ENCODE results near the gene GPI. TPM values are rescaled to one million over a fixed set of nuclear protein-coding genes. Genes with fewer than 3 reads are reported as not detected.

Gene GPI
- total RNA-seq, 1 donor from 2014 or later: 125 TPM

DNA sequence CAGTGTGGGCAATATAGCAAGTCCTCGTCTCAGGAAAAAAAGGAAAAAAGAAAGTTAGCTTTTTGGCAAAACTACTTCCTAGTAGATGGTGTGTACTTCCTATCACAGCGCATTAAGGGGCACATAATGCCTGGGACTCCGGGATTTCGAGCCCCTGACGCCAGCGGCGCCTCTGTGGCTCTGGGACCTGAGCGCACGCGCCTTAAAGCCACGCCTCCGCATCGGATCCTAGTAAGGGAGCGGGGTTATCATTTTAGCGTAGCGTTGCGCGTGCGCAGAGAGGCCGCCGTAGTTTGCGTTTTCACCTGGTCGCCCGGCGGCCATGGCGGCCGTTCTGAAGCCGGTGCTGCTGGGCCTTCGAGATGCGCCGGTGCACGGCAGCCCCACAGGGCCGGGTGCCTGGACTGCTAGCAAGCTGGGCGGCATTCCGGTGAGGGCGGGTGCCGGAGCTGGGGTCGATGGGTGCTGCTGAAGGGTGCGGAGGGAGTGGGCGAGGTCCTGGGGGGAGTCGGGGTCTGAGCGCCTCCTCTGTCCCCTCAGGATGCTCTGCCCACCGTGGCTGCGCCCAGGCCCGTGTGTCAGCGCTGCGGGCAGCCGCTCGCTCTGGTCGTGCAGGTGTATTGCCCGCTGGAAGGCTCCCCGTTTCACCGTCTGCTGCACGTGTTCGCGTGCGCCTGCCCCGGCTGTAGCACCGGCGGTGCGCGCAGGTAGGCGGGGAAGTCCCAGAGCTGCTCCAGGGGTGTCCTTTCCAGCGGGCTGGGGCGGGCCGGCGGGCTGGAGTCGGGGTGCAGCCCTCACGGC is 39.3 kb downstream of the GPI start, which contains the start of gene PDCD2L:
TSS of gene PDCD2L (plus strand) at position 291 of the 801 bp plus-strand sequence. CDS start at position 323, 32 bp downstream.
- peak; percentile 91 for DNase-seq (ENCODE audit: low spot score)

DNA sequence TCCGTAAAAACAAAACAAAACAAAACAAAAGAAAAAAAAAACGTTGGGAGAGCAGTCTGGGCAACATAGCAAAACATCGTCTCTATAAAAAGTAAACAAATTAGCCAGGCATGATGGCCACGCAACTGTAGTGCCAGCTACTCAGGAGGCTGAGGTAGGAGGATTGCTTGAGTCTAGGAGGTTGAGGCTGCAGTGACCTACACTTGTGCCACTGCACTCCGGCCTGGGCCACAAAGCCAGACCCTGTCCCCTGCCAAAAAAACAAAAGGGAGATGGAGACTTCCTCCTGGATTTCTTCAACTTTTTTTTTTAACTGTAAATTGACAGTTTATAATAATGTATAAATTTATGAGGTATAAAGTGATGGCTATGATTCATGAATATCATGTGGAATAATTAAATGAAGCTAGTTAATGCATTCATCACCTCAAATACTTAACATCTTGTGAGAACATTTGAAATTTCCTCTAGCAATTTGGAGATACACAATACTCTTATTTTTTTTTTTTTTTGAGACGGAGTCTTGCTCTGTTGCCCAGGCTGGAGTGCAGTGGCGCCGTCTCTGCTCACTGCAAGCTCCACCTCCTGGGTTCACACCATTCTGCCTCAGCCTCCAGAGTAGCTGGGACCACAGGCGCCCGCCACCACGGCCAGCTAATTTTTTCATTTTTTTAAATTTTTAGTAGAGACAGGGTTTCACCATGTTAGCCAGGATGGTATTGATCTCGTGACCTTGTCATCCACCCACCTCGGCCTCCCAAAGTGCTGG is 41.1 kb downstream of the GPI start:
- no peak for DNase-seq (ENCODE audit: low spot score)

DNA sequence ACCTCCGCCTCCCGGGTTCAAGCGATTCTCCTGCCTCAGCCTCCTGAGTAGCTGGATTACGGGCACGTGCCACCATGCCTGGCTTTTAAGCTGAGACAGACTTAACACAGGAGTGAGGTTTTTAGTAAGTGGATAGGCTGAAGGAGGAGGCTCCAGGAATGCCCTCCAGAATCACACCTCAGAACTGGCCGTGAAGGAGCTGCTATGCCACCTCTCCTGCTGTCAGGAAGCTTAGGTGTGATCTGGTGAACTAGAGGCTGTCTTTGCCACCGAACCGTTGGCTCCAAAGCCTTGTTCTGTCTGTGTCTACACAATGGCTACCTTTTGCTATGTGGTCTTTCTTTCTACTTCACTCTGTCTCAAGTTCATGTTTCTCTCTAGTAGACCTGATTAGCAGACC is 43.4 kb downstream of the GPI start:
- no peak for DNase-seq (ENCODE audit: low spot score)

DNA sequence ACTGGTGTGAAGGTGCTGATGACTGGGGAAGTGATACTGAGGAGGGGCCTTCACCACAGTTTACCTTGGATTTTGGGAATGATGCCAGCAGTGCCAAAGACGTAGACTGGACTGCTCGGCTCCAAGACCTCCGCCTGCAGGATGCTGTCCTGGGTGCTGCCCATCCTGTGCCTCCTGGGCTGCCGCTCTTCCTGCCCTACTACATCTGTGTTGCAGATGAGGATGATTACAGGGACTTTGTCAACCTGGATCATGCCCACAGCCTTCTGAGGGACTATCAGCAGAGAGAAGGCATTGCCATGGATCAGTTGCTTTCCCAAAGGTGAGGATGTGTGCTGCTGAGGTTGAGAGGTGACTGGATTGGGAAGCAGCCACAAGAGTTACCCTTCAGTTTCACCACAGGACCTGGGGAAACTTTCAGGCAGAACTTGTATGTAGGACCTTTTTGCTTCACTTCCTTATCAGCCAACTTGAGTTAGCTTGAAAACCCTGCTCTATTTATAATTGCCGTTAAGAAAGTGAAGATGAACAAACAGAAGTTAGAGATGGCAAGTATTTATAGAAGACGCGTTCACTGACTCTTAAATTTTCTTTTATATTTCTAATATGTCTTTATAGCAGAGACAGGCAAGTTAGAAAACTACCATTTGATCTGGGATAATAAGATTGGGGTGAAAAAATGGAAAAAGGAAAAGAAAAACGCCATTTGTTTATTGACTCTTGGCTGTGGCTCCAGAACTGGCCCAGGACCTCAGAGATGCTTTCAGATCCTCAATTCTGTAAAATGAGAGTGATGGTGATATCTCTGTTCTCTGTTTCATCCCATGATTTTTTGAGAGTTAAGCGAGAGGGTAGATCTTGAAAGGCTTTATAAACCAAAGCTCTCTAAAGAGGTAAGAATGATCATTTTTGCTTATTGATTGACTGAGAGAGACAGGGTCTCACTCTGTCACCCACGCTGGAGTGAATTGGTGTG is 44.5 kb downstream of the GPI start:
- DNase-seq (ENCODE audit: low spot score): no peak

DNA sequence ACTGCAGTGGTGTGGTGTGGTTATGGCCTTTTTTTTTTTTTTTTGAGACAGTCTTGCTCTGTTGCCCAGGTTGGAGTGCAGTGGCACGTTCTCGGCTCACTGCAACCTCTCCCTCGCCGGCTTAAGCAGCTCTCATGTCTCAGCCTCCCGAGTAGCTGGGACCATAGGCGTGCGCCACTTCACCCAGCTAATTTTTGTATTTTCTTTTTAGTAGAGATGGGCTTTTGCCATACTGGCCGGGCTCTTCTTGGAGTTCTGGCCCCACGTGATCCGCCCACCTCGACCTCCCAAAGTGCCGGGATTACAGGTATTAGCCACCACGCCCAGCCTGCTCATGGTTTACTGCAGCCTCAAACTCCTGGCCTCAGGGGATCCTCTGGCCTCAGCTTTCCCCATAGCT is 46.2 kb downstream of the GPI start:
- no peak for DNase-seq (ENCODE audit: low spot score)

DNA sequence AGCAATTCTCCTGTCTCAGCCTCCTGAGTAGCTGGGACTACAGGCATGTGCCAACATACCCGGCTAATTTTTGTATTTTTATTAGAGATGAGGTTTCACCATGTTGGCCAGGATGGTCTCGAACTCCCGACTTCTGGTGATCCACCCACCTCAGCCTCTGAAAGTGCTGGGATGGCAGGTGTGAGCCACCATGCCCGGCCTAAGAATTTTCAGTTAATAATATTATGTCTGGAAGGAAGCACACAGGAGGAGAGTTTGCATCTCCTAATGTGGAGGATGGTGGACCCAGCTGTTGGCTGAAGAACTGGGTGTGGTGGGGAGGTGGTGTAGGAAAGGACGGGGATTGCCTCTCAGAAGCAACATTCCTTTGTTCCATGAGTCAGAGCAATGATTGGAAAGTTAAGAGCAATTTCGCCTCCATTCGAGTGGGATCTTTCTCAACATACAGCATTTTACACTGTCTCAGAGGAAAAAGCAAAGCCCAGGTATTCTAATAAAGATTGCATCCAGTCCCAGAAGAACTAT is 51.1 kb downstream of the GPI start:
- DNase-seq (ENCODE audit: low spot score): no peak

DNA sequence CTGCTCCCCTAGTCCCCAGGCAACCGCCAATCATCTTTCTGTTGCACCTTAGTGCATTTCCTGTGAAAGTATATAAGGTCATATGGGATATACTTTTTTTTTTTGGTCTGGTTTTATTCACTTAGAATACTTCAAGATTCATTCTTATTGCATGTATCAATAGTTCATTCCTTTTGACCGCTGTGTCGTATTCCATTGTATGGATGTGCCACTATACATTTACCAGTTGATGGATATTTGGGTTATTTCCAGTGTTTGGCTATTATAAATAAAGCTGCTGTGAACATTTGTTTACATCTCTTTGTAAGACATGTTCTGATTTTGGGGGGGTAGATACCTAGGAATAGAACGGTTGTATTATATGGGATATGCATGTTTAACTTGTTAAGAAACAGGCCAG is 53.3 kb downstream of the GPI start:
- DNase-seq (ENCODE audit: low spot score): no peak

DNA sequence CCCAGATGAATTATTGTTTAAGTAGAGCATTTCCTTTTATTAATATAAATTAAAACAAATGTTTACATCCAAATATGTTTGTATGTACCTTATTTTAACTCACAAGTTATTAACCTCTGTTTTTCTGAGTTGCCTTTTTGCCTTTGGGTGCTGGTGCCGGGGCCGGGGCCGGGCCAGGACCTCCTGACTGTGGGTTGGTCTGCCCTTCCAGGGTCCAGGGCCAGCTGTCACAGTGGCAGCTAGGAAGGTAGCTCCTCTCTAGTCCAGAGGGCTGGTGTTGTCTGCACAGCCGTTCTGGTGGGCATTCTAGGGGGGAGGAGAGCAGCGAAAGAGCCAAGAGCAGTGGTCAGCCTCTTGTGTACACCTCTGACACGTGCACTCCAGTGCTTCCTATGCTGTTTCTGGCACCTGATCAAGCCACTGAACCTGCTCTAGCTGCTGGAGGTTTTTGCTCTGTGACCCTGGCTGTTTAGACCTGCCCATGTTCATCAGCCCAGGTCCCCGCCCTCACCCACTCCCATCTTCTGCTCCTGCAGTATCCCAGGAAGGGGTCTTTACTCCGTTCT is 61.2 kb downstream of the GPI start:
- no peak for DNase-seq (ENCODE audit: low spot score)

DNA sequence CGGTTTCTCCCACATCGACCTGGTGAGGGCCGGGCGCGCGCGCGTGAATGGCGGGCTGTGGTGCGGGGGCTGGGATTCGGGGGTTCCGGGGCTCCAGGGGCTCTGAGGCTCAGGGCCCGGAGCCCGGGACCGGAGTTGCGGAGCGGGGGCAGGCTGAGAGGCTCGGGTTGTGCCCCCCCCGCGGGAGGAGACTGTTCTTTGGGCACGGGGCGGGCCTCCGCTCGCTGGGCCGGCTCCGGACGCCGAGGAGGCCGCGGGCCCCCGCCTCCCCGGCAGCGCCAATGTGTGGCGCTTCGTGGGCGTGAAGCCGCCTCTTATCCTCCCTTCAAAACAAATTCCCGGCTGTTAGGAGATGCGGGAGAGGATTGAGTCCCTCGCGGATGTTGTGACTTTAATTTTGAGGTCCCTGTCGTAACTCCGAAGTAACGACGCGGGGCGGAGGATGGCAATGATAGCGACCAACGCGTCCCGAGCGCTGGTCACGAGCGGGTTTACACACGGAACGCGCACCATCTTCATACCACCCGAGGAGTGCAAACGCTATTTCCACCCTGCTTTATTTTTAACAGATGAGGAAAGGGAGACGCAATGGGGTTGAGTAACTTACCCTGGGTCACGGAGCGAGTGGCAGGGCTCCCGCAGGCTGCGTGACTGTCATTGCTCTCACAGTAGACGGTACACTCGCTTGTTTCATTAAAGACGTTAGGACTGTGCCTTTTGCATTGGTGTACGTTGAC is 63.7 kb downstream of the GPI start:
- DNase-seq (ENCODE audit: low spot score): peak; percentile 42

DNA sequence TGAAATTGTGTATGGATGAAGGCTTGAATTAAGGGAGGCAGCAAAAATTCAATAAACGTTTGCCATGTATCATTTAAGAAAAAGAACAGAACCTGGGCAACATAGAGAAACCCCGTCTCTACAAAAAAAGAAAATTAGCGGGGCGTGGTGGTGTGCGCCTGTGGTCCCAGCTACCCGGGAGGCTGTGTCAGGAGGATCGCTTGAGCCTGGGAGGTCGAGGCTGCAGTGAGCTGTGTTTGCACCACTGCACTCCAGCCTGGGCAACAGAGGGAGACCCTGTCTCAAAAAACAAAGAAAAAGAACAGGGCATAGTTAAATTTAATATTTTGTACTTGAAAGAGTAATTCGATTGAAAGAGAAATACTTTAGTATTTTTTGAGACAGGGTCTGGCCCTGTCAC is 64.6 kb downstream of the GPI start:
- DNase-seq (ENCODE audit: low spot score): no peak

DNA sequence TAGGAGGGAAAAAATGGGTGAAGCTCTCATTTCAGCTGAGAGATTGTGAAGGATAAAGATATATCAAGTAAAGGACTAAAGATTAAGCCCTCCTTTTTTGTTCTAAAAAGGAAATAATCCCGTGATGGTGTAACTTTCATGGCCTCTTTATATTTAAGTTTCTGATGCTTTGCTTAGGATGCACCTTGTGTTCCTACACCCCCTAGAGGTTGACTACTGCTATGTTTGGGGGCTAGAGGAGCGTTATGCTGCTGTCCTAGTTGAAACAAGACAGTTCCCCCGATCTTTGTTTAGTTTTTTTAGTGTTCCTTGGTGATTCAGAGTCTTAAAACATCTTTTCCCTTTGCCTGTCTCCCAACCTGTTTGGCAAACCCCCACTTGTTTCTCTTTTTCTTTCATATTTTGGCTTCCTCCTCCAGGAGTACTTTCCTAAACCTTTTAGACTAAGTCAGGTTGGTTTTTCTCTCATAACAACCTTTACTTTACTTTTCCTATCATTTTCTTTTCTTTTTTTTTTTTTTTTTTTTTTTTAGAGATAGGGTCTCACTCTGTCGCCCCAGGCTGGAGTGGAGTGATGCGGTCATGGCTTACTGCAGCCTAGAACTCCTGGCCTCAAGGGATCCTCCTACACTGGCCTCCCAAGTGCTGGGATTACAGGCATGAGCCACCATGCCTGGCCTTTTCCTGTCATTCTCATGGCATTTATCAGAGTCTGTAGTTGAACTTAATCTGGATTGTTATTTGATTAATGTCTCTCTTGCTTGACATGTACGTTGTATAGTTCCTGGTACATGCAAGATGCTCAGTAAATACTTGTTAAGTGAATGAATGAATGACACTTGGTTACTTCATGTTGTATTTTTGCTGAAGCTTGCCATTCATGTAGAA is 66.0 kb downstream of the GPI start:
- peak; percentile 41 for DNase-seq (ENCODE audit: low spot score)

DNA sequence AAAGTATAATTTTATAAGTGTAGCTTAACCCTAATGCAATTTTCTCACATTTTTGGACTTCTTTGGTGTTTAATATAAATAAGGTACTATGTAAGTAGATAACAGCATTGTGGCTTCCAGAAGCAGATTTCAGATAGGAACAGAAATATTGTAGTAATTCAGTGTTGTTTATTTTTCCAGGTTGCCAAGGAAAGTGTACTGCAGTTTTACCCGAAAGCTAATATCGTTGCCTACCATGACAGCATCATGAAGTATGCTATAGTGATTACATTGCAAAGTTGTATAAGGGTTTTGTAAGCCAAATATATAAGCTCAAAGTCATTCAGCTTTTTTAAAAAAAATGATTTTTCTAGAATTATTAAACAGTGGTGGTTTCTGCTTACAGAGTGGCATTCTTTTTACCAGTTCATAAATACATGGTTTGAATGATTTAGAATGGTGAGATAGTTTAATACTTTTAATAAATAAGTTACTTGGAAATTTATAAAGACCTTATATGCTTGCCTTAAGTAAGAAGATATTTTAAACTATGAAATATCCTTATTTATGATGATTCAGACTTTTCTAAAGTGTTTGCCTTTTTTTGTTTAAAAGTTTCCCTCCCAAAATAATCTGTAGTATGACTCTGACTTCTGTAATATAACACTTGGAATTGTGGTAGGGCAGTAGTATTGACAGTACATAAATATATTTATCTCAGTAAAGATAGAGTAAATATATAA is 66.8 kb downstream of the GPI start:
- DNase-seq (ENCODE audit: low spot score): no peak

DNA sequence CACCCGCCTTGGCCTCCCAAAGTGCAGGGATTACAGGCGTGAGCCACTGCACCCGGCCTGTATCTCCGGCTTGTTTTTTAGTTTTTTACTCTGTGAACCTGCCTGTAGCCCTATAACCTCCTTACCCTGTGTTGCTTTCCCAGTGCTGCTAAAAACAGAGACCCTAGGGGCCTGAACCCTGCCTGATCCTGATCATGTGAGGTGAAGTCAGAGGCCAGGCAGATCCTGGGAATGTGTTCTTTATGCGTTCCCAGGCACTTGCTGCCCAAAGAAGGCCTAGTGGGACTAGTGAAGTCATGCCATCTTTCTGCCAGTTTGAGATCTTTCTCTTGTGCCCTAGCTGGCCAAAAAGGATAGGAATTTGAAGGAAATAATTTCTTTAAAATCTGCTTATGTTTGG is 67.8 kb downstream of the GPI start:
- peak; percentile 23 for DNase-seq (ENCODE audit: low spot score)

DNA sequence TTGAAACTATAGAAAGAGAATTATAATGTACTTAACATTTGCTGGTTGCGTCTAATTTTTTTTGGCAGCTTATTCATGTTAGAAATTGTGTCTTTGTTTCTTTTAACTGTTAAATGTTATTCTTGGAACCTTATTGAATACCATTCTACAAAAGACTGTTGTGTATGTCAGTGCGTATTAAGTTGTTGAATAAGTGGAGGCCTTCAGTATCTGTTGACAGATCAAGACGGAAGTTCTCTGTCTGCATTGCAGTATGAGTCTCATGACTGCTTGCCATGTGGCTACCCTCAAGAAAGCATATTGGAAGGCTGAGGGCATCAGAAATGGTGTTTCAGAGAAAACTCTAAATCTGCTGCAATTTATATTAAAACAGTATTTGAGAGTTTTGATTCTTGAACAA is 71.7 kb downstream of the GPI start:
- DNase-seq (ENCODE audit: low spot score): no peak

DNA sequence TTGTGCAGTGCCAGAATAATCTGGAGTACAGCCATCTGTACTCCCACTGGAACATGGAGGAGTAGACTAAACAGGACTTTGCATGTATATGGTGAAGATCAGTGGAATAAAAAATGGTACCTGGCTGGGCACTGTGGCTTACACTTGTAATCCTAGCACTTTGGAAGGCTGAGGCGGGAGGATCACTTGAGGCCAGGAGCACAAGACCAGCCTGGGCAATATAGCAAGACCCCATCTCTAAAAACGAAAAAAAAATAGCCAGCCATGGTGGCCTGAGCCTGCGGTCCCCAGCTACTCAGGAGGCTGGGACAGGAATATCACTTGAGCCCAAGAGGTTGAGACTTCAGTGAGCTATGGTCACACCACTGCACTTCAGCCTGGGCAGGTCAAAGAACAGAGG is 83.2 kb downstream of the GPI start:
- DNase-seq (ENCODE audit: low spot score): no peak

All from umbilical cord (tissue), 2 donors.